Neural progenitor cell (in vitro differentiated cells): Measurements from ENCODE around the gene ATL1. TPM values are rescaled to one million over a fixed set of nuclear protein-coding genes. Genes with fewer than 3 reads are reported as not detected.

Source experiments
- DNase-seq: peaks from one replicate; pipeline ENCODE4 v3.0.0-alpha.2; 2016; ENCODE audit warnings: low spot score
- H2AFZ ChIP-seq: fragments of 200-600 bp; sonication (generic); replicated peaks from 2 replicates; pipeline ENCODE4 v1.6.1; 2016; ENCODE audit warnings: antibody characterized with exemption
- H3F3A ChIP-seq: fragments of 200-600 bp; sonication (generic); 2 replicates; pipeline ENCODE4 v1.6.1; 2016; ENCODE audit warnings: antibody characterized with exemption, low read depth
- H3K27ac ChIP-seq: fragments of 200-600 bp; sonication (generic); 2 replicates; pipeline ENCODE4 v1.5.1; 2016; ENCODE audit warnings: mild to moderate bottlenecking
- H3K27me3 ChIP-seq: fragments of 200-600 bp; sonication (generic); 2 replicates; pipeline ENCODE4 v1.6.1; 2016; ENCODE audit warnings: mild to moderate bottlenecking, moderate library complexity
- H3K36me3 ChIP-seq: fragments of 200-600 bp; sonication (generic); 2 replicates; pipeline ENCODE4 v1.5.1; 2016
- H3K4me1 ChIP-seq: fragments of 200-600 bp; sonication (generic); 2 replicates; pipeline ENCODE4 v1.6.1; 2016; ENCODE audit warnings: mixed run types
- H3K4me2 ChIP-seq: fragments of 200-600 bp; sonication (generic); 2 replicates; pipeline ENCODE4 v1.6.1; 2016
- H3K4me3 ChIP-seq: fragments of 200-600 bp; sonication (generic); 2 replicates; pipeline ENCODE4 v1.5.1; 2016
- H3K79me2 ChIP-seq: fragments of 200-600 bp; sonication (generic); 2 replicates; pipeline ENCODE4 v1.6.1; 2016; ENCODE audit warnings: low read depth
- H3K9ac ChIP-seq: fragments of 200-600 bp; sonication (generic); 2 replicates; pipeline ENCODE4 v1.6.1; 2016
- H3K9me3 ChIP-seq: fragments of 200-600 bp; sonication (generic); 2 replicates; pipeline ENCODE4 v1.5.1; 2016; ENCODE audit warnings: low read depth
- H4K20me1 ChIP-seq: fragments of 200-600 bp; sonication (generic); 2 replicates; pipeline ENCODE4 v1.6.1; 2016; ENCODE audit warnings: low read depth
- H3K27ac Mint-ChIP-seq: 3 replicates; pipeline ENCODE4 v1.8.0; 2021; ENCODE audit warnings: mixed read lengths
- H3K27me3 Mint-ChIP-seq: 2 replicates; pipeline ENCODE4 v1.8.0; 2022; ENCODE audit warnings: low read depth, mild to moderate bottlenecking, inconsistent platforms, moderate library complexity, mixed read lengths; ENCODE audit not compliant: insufficient read depth
- H3K36me3 Mint-ChIP-seq: 3 replicates; pipeline ENCODE4 v1.8.0; 2021; ENCODE audit warnings: mixed read lengths
- H3K4me1 Mint-ChIP-seq: 3 replicates; pipeline ENCODE4 v1.8.0; 2021; ENCODE audit warnings: mixed read lengths
- H3K4me3 Mint-ChIP-seq: 3 replicates; pipeline ENCODE4 v1.8.0; 2021; ENCODE audit warnings: mild to moderate bottlenecking, moderate library complexity, mixed read lengths
- H3K9me3 Mint-ChIP-seq: 3 replicates; pipeline ENCODE4 v1.8.0; 2020; ENCODE audit warnings: mixed read lengths
- EZH2 ChIP-seq: fragments of 200-600 bp; sonication (generic); IDR thresholded peaks from 2 replicates; pipeline ENCODE4 v1.6.1; 2017; ENCODE audit warnings: antibody characterized with exemption, mild to moderate bottlenecking, moderate library complexity
- EZH2phosphoT487 ChIP-seq: fragments of 200-600 bp; sonication (generic); IDR thresholded peaks from 2 replicates; pipeline ENCODE4 v1.6.1; 2017; ENCODE audit warnings: antibody characterized with exemption
- total RNA-seq: library from RNA; depleted of rRNA; stranded (reverse); fragments of >200 nt; gene quantifications from 2 replicates; pipeline ENCODE4 v1.2.3, GENCODE V29; 2015; ENCODE audit warnings: low replicate concordance
- TF ChIP-seq, protein P1 (sequence below): fragments of 200-600 bp; sonication (generic); IDR thresholded peaks from 2 replicates; pipeline ENCODE4 v1.5.1; 2017; ENCODE audit warnings: antibody characterized with exemption, mild to moderate bottlenecking

Gene ATL1
- total RNA-seq, 1 donor from 2014 or later, result 11.8 TPM

GRCh38 chr14:50603565-50603964 lies 43.6 kb downstream of the ATL1 start:
- H3K27me3 Mint-ChIP-seq, result no peaks in the 10 kb centered on the region
- H3K4me2 ChIP-seq, result no peak overlapping the region
- no peaks in the 10 kb centered on the region for H3K79me2 ChIP-seq
- H3K4me3 Mint-ChIP-seq, result no peak overlapping the region
- peaks cover 6% of the 10 kb centered on the region for H3F3A ChIP-seq
- H3K4me3 ChIP-seq, result no peak overlapping the region
- no peaks in the 10 kb centered on the region for H3K36me3 ChIP-seq
- H3K4me1 ChIP-seq, result peaks cover 9% of the 10 kb centered on the region
- no peaks in the 10 kb centered on the region for H4K20me1 ChIP-seq
- H3K4me1 Mint-ChIP-seq, result no peaks in the 10 kb centered on the region
- no peak for DNase-seq
- H3K27ac Mint-ChIP-seq, result no peak overlapping the region
- no peak overlapping the region for H3K9ac ChIP-seq
- TF ChIP-seq, protein P1, sequence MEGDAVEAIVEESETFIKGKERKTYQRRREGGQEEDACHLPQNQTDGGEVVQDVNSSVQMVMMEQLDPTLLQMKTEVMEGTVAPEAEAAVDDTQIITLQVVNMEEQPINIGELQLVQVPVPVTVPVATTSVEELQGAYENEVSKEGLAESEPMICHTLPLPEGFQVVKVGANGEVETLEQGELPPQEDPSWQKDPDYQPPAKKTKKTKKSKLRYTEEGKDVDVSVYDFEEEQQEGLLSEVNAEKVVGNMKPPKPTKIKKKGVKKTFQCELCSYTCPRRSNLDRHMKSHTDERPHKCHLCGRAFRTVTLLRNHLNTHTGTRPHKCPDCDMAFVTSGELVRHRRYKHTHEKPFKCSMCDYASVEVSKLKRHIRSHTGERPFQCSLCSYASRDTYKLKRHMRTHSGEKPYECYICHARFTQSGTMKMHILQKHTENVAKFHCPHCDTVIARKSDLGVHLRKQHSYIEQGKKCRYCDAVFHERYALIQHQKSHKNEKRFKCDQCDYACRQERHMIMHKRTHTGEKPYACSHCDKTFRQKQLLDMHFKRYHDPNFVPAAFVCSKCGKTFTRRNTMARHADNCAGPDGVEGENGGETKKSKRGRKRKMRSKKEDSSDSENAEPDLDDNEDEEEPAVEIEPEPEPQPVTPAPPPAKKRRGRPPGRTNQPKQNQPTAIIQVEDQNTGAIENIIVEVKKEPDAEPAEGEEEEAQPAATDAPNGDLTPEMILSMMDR, result no peak
- TF ChIP-seq EZH2 (no peak), EZH2phosphoT487 (no peak)
- H3K27me3 ChIP-seq, result no peaks in the 10 kb centered on the region
- H3K36me3 Mint-ChIP-seq, result no peaks in the 10 kb centered on the region
- H2AFZ ChIP-seq, result no peak overlapping the region
- H3K27ac ChIP-seq, result no peak overlapping the region
- no peaks in the 10 kb centered on the region for H3K9me3 ChIP-seq
- H3K9me3 Mint-ChIP-seq, result no peaks in the 10 kb centered on the region

DNA sequence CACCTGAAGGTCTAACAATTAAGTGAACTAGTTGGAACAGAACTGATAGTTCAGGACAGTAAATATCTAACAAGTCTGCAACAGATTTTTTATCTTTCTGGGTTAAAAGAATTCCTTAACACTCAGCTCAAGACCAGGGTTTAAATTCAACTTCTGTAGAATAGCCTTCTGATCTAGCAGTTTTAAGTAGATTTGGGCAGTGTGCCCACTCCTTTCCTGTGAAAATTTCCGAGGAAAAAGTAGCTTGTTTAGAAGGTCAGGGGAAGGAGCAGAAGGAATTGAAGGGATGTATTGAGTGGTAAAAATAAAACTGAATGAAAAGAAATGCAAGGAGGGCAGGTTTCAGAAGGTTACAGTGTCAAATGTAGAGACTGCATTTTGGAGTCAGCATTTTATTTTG lies 45.8 kb downstream of the ATL1 start:
- Histone ChIP-seq H3K27me3 (no peaks in the 10 kb centered on the region), H2AFZ (no peak overlapping the region), H4K20me1 (no peaks in the 10 kb centered on the region), H3K4me1 (peaks cover 1% of the 10 kb centered on the region), H3K79me2 (no peaks in the 10 kb centered on the region), H3K9ac (no peak overlapping the region), H3K36me3 (no peaks in the 10 kb centered on the region), H3K27ac (no peak overlapping the region), H3K4me2 (no peak overlapping the region), H3K4me3 (no peak overlapping the region), H3K9me3 (no peaks in the 10 kb centered on the region), H3F3A (no peaks in the 10 kb centered on the region)
- Mint-ChIP-seq H3K36me3 (no peaks in the 10 kb centered on the region), H3K27me3 (no peaks in the 10 kb centered on the region), H3K27ac (no peak overlapping the region), H3K4me1 (no peaks in the 10 kb centered on the region), H3K9me3 (no peaks in the 10 kb centered on the region), H3K4me3 (no peak overlapping the region)
- no peak for TF ChIP-seq EZH2
- no peak for TF ChIP-seq EZH2phosphoT487
- TF ChIP-seq, protein P1, result no peak
- no peak for DNase-seq

DNA sequence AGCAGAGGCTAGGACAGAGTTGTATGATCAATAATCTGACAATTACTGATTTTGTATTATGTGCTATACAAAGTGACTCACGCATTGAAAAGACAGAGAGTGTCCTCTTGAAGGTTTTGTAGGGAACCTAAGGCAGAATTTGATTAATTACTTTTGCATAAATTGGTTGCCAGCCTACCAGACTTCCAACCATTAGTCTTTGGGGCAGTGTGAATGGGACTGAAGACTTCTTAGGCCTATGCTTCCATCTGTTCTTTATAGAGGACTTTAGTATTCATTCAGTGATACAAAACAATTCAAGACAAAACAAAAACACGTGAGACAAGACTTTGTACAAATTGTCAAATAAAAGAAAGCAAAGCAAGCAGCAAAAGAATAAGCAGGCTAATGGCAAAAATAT lies 46.5 kb downstream of the ATL1 start:
- no peaks in the 10 kb centered on the region for H4K20me1 ChIP-seq
- H3K27me3 ChIP-seq, result no peaks in the 10 kb centered on the region
- no peaks in the 10 kb centered on the region for H3K79me2 ChIP-seq
- Mint-ChIP-seq H3K4me1 (no peaks in the 10 kb centered on the region), H3K4me3 (no peak overlapping the region), H3K27me3 (no peaks in the 10 kb centered on the region), H3K9me3 (no peaks in the 10 kb centered on the region), H3K27ac (no peak overlapping the region), H3K36me3 (no peaks in the 10 kb centered on the region)
- no peaks in the 10 kb centered on the region for H3K9me3 ChIP-seq
- no peak for DNase-seq
- H3K4me1 ChIP-seq, result no peaks in the 10 kb centered on the region
- H3K4me2 ChIP-seq, result no peak overlapping the region
- H3K36me3 ChIP-seq, result no peaks in the 10 kb centered on the region
- no peak overlapping the region for H2AFZ ChIP-seq
- H3K9ac ChIP-seq, result no peak overlapping the region
- no peak overlapping the region for H3K4me3 ChIP-seq
- no peaks in the 10 kb centered on the region for H3F3A ChIP-seq
- no peak overlapping the region for H3K27ac ChIP-seq
- no peak for TF ChIP-seq EZH2phosphoT487
- TF ChIP-seq, protein P1, result no peak
- no peak for TF ChIP-seq EZH2

- Histone ChIP-seq H4K20me1 (no peaks in the 10 kb centered on the region), H3K9me3 (no peaks in the 10 kb centered on the region), H2AFZ (no peak overlapping the region), H3F3A (no peaks in the 10 kb centered on the region), H3K4me3 (no peak overlapping the region), H3K9ac (no peak overlapping the region), H3K4me2 (no peak overlapping the region), H3K4me1 (no peaks in the 10 kb centered on the region), H3K27ac (no peak overlapping the region), H3K27me3 (no peaks in the 10 kb centered on the region), H3K79me2 (no peaks in the 10 kb centered on the region), H3K36me3 (no peaks in the 10 kb centered on the region)
- H3K27ac Mint-ChIP-seq, result no peak overlapping the region
- TF ChIP-seq, protein P1, result no peak
- TF ChIP-seq EZH2, result no peak
- no peak for DNase-seq
- H3K27me3 Mint-ChIP-seq, result no peaks in the 10 kb centered on the region
- H3K36me3 Mint-ChIP-seq, result no peaks in the 10 kb centered on the region
- no peak overlapping the region for H3K4me3 Mint-ChIP-seq
- no peaks in the 10 kb centered on the region for H3K9me3 Mint-ChIP-seq
- no peaks in the 10 kb centered on the region for H3K4me1 Mint-ChIP-seq
Measured at GRCh38 chr14:50607181-50607580, 47.2 kb downstream of the ATL1 start.
